Heart left ventricle (tissue), 13 donors: ENCODE results near the gene NRF1.

Experiments used
- POLR2A ChIP-seq, 2 donors: fragments of 450-650 bp; IDR thresholded peaks; one replicate each; pipeline ENCODE4 v1.6.1; 2017; ENCODE audit warnings: antibody characterized with exemption in 2 of 2, mild to moderate bottlenecking in 2 of 2, moderate library complexity in 2 of 2
- TF ChIP-seq, protein P1 (sequence below), 12 donors: fragments of 200-600 bp; sonication (generic) in 4 of 12; IDR thresholded peaks; one replicate each; pipeline versions ENCODE4 v1.5.0 to v1.8.0; 2018 to 2022; ENCODE audit warnings: antibody characterized with exemption in 12 of 12, mild to moderate bottlenecking in 5 of 12
- donor health status: ischemic (EF 13 %, LVEDD 7.1; RV severe dilation, severe dysfunction).
- donor health status: DM: no; HTN: yes; CAD: no.
- donor health status: DM: no; HTN: no; CAD: no.
- donor health status: ischemic (EF 25% LVEDD 6.9; RV normal size, moderate dysfunction).
- donor health status: ischemic (EF 25% LVEDD 5.7; RV mildly dilated, moderate dysfunction).
- donor health status: ischemic (EF 35%, LVEDD 5.7; RV mildly dilated, moderate dysfunction).
- donor health status: nonischemic (EF 11% LVEDD 7.7; RV severe dilation, severe dysfunction).
- donor health status: DM: yes; HTN: yes; CAD: no.
- donor health status: PGD.
- donor health status: ischemic (EF 29% LVEDD 5.4; RV normal size, mild dysfunction).
- donor health status: nonischemic (EF 23%, LVEDD 6.1; RV moderate dilation, normal function).

DNA sequence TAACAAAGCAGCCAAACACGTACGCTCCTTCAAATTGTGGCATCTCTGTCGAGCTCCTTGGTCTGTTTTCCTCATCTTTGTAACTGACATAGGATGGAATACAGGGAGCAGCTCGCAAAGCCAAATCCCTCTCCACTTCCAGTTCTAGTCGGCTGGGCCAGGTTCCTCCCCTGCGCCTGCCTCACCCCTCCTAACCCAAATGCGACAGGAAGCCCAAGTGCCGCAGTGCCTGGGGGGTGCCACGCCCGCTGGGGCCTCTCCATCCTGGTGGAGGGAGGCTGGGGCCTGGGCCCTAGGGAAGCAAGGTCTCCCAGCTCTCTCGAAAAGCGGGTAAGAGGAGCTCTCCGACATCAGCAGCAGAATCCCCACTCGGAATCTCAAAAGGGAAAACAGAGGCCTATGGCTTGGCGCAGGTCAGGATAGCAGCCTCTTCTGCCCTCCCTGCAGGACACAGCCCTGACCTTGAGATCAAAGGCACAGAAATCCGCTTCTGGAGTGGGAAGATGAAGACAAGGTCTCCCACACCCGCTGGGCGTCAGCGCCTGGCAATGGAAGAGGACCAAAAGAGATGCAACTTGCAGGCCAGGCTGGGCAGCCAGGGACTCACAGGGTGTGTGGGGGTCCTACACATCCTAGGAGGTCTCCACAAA, 165.8 kb downstream of the NRF1 start:
- TF ChIP-seq, protein P1, sequence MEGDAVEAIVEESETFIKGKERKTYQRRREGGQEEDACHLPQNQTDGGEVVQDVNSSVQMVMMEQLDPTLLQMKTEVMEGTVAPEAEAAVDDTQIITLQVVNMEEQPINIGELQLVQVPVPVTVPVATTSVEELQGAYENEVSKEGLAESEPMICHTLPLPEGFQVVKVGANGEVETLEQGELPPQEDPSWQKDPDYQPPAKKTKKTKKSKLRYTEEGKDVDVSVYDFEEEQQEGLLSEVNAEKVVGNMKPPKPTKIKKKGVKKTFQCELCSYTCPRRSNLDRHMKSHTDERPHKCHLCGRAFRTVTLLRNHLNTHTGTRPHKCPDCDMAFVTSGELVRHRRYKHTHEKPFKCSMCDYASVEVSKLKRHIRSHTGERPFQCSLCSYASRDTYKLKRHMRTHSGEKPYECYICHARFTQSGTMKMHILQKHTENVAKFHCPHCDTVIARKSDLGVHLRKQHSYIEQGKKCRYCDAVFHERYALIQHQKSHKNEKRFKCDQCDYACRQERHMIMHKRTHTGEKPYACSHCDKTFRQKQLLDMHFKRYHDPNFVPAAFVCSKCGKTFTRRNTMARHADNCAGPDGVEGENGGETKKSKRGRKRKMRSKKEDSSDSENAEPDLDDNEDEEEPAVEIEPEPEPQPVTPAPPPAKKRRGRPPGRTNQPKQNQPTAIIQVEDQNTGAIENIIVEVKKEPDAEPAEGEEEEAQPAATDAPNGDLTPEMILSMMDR (IDR thresholded peaks at IDR 0.05), result no peak
- no peak for TF ChIP-seq POLR2A (IDR thresholded peaks at IDR 0.05)
